Left colon (tissue), 2 donors: Measurements from ENCODE around the gene PDPN. TPM values are rescaled to one million over a fixed set of nuclear protein-coding genes. Genes with fewer than 3 reads are reported as not detected.

Source experiments
- ATAC-seq: fragments of 200-7000 bp; cut with Tn5 transposase; one replicate; pipeline ENCODE4 v1.9.1; 2020; ENCODE audit warnings: mild to moderate bottlenecking, moderate library complexity
- DNase-seq, 2 donors: peaks; one replicate each; pipeline ENCODE4 v3.0.0-alpha.2; 2020
- intact Hi-C, 2 donors: fragments of 100-400 bp; cut with DNase I in 1 of 2; cut with micrococcal nuclease in 1 of 2; formaldehyde crosslinking; loops; one replicate each; pipeline versions ENCODE4 v1.11.2 to v1.14.0; 2022; cut with DNase I, micrococcal nuclease
- total RNA-seq, 2 donors: library from RNA; stranded (reverse); fragmentation: NEBNext Ultra II Directional; extraction: Animal tissue kit (Norgen Biotek cat#: 25700); gene quantifications; one replicate each; pipeline ENCODE4 v1.2.1, GENCODE V29; 2021
- donor health status: DM: no; HTN: no; CAD: no.
- donor health status: DM: yes; HTN: yes; CAD: no.

PDPN gene
- total RNA-seq, 2 donors from 2014 or later: 4.1 to 4.2 TPM

GRCh38 chr1:13604176-13604575 lies 20.5 kb downstream of the PDPN start:
- ATAC-seq (no peak), DNase-seq (no peak)
- intact Hi-C loops: no loop called here

GRCh38 chr1:13604721-13605120 lies 21.1 kb downstream of the PDPN start:
- DNase-seq (no peak), ATAC-seq (no peak)
- intact Hi-C loops: no loop called here

GRCh38 chr1:13605159-13605558 lies 21.5 kb downstream of the PDPN start:
- no peak for DNase-seq
- ATAC-seq: no peak
- intact Hi-C loops: no loop called here

- DNase-seq: no peak
- intact Hi-C loops: no loop called here
- no peak for ATAC-seq
Measured at GRCh38 chr1:13607002-13607401, 23.4 kb downstream of the PDPN start.

- no peak for DNase-seq
- ATAC-seq: no peak
- intact Hi-C loops: no loop called here
Measured at GRCh38 chr1:13616234-13616633, 32.6 kb downstream of the PDPN start.

- intact Hi-C loops: no loop called here
- DNase-seq (peak in 1 of 2 donors; percentile 27), ATAC-seq (no peak)
Measured at GRCh38 chr1:13617108-13617507, 33.5 kb downstream of the PDPN start.

GRCh38 chr1:13617773-13618172 lies 34.1 kb downstream of the PDPN start:
- DNase-seq (no peak), ATAC-seq (no peak)
- intact Hi-C loops: no loop called here

GRCh38 chr1:13618483-13618882 lies 34.9 kb downstream of the PDPN start:
- no peak for ATAC-seq
- intact Hi-C loops: no loop called here
- DNase-seq: no peak

- ATAC-seq (no peak), DNase-seq (peak in 1 of 2 donors; percentile 28)
- intact Hi-C loops: no loop called here
Measured at GRCh38 chr1:13619909-13620308, 36.3 kb downstream of the PDPN start.

GRCh38 chr1:13620825-13621224 lies 37.2 kb downstream of the PDPN start:
- ATAC-seq (no peak), DNase-seq (no peak)
- intact Hi-C loops: no loop called here

- intact Hi-C loops: no loop called here
- no peak for DNase-seq
- no peak for ATAC-seq
Measured at GRCh38 chr1:13622446-13622845, 38.8 kb downstream of the PDPN start.

- DNase-seq (no peak), ATAC-seq (no peak)
- intact Hi-C loops: no loop called here
Measured at GRCh38 chr1:13623021-13623637, 39.5 kb downstream of the PDPN start.

- ATAC-seq (no peak), DNase-seq (no peak)
- intact Hi-C loops: no loop called here
Measured at GRCh38 chr1:13624526-13624925, 40.9 kb downstream of the PDPN start.

GRCh38 chr1:13627127-13627526 lies 43.5 kb downstream of the PDPN start:
- ATAC-seq (no peak), DNase-seq (no peak)
- intact Hi-C loops: no loop called here

- no peak for ATAC-seq
- no peak for DNase-seq
- intact Hi-C loops: no loop called here
Measured at GRCh38 chr1:13628218-13628617, 44.6 kb downstream of the PDPN start.

GRCh38 chr1:13628711-13629110 lies 45.1 kb downstream of the PDPN start:
- DNase-seq (no peak), ATAC-seq (no peak)
- intact Hi-C loops: no loop called here

GRCh38 chr1:13642306-13643004 lies 58.8 kb downstream of the PDPN start:
- ATAC-seq (no peak), DNase-seq (no peak)
- intact Hi-C loops: no loop called here

- intact Hi-C loops: no loop called here
- no peak for ATAC-seq
- no peak for DNase-seq
Measured at GRCh38 chr1:13643017-13643416, 59.4 kb downstream of the PDPN start.

- intact Hi-C loops: no loop called here
- ATAC-seq (no peak), DNase-seq (no peak)
Measured at GRCh38 chr1:13646521-13646920, 62.9 kb downstream of the PDPN start.

GRCh38 chr1:13651279-13651678 lies 67.6 kb downstream of the PDPN start:
- intact Hi-C loops: no loop called here
- ATAC-seq: no peak
- DNase-seq: no peak

GRCh38 chr1:13652238-13652637 lies 68.6 kb downstream of the PDPN start:
- ATAC-seq (no peak), DNase-seq (no peak)
- intact Hi-C loops: no loop called here
